ENCODE measurements around the gene PAOX.
"Not testable (repeated sequence)": the region's sequence is repeated elsewhere in the genome, so short reads cannot be mapped to it uniquely, and the experiment has no call there.

PAOX gene

DNA sequence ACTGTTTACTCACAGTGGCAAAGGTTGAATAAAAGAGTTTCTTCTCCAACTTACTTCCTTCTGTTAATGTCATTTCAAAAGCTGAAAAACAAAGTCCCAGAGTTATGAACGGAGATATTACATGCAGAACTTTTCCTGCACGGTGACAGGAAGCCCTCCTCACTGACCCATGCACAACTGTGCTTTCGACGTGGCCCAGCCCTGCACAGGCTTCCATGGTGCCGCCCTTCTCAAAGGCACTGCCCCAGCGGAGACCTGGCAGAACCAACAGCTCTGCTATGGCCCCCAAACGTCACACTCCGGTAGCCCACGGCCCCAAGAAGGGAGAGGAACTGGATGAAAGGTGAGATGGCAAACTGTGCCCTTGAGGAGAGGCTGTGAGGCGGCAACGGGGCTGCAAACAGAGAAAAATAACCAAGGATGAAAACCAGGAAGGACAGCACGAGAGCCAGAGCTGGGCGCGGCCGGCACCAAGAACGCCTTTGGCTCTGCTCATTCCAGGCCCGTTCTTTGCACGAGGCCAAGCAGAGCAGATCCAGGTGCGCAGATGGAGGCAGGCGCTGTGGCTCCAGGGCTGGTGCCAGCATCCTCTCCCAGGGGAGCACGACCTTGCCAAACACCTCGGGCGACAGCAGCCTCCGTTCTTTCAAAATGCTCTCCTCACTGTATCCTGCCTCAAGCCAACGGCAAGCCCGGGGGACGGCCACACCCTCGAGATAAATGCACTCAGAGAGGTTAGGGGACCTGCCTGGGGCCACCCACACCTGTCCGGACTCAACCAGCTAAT is 14.2 kb upstream of the PAOX start:
- no peak for DNase-seq (ENCODE audit: low read depth in 2 of 2)

DNA sequence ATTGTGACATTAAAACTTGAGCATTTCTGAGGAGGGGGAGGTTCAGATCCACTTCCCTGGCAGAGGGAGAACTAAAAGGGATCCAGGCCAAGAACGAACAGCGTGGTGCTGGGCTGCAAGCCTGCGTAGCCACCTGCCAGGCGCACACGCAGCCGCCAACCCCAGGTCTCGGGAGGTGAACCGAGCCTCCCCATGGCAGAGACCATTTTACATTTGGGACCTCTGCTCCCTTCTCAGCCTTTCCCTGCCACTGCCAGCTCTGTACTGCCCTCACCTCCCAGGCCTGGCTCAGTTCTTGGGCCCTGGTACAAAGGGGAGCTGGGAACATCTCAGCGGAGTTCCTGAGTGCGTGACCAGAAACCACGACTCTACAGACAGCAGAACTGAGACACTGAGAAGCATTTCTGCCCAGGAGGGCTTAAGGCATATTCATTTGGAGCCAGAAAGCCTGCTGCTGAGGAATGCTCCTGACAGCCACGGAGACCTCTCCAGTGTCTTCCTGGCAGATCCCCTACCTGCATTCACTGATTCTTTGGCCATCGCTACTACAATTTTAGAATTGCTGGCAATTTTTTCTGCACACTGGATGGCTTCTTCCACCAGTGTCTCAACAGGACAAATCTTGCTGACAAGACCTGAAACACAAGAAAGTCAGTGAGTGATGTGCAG is 13.5 kb upstream of the PAOX start:
- DNase-seq (ENCODE audit: low read depth in 2 of 2): no peak

GRCh38 chr10:133366130-133366478 is 13.0 kb upstream of the PAOX start:
- DNase-seq (ENCODE audit: low read depth in 2 of 2): no peak

GRCh38 chr10:133366751-133367150 is 12.3 kb upstream of the PAOX start:
- no peak for DNase-seq (ENCODE audit: low read depth in 2 of 2)

DNA sequence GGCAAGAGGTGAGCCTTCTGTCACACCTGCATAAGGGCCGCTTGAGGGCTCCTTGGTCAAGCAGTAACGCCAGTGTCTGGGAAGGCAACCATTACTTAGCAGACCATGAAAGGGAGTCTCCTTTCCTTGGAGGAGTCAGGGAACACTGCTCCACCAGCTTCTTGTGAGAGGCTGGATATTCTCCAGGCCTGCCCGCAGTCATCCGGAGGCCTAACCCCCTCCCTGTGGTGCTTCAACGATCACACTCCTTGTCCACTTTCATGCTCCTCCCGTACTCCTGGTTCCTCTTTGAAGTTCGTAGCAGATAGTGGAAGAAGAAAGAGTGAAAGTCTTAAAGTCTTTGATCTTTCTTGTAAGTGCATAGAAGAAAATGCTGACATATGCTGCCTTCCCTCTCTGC is 11.6 kb upstream of the PAOX start:
- DNase-seq (ENCODE audit: low read depth in 2 of 2): not testable (repeated sequence)

DNA sequence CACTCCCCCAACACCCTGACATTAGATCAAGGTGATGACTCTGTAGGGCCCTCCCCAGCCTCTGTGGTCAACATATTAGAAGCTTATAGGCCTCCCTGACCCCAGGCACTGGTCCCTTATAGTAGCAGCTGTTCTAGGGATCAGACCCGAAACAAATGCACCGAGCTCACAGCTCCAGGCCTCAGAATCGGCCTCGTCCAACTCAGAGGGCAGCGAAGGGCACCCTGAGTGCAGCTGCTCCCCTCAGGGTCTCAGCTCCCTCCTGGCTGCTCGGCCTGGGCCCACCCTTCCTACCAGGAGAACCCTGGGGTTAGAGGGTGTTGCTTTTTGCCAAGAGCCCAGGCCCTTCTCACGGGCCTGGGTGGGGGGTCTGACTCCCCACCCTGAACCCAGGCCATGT is 10.9 kb upstream of the PAOX start:
- DNase-seq (ENCODE audit: low read depth in 2 of 2): no peak

DNA sequence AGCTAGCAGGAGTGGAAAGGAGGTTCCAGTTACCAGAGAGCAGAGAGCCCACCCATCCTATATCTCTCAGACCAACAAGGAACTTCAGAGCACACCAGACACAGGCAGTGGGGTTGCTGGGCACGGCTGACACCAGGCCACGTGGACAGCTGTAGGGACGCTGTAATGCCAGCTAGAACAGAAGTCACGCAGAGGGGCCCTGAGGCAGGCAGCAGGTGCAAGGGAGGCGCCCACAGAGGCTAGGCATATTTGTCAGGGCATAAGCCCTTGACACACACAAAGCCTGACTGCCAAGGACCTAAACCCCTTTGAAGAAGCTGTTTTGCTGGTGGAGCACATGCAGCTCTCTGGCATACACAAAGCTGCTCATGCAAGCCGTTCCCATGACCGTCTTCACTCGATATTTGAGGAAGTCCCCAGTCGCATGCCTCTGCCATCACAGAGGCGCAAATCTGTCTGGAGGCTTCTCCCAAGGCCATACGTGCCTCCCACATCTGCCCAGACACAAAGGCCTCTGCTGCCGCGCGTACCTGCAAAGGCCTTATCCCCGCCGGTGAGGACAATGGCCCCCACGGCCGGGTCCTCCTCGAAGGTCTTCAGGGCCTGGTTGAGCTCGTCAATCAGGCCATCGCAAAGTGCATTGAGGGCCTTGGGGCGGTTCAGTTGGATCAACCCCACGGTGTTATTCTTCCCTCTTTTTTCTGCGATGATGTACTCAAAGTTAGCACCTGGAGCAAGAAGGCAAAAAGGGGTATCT is 8.9 kb upstream of the PAOX start:
- no peak for DNase-seq (ENCODE audit: low read depth in 2 of 2)

- no peak for DNase-seq (ENCODE audit: low read depth in 2 of 2)
Measured at GRCh38 chr10:133372507-133372906, 6.6 kb upstream of the PAOX start.

DNA sequence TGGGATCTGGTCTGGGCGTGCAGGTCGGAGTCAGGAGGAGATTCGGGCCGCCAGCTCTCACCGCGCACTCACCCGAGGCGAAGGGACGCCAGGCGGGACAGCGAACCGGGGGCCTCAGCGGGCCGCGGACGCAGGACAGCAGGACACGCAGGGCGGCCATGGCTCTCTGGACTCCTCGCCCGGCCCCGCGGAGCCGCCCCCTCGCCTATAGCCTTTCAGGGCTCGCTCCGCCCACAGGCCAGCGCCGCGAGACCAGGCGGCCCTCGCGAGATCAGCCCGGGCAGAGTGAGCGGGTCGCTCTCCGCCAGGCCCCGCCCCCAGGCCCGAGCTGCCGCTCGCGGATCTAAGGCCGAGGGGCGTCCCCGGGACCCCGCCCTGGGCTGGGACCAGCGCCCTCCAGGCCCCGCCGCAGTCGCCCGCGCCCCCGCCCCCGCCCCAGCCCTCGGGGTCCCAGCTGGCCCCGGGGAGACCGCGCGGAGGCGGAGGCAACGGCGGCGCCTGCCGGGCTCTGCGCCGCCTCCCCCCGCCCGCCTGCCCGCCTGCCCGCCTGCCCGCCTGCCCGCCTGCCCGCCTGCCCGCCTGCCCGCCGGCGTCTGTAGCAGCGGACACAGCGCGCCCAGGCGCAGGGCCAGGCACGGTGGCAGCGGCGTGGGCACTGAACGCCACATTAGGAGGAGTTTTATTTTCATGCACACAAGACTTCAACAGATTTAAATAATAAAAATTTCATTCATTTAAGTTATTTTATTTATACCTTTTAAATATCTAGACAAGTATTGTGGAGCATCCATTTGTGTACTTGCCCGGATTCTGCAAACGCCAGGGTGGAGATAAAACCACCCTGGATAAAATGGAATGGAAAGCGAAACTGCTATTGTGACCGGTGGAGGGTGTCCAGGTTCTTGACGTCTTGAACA is 5.6 kb upstream of the PAOX start, which contains the start of gene ECHS1:
TSS of gene ECHS1 (minus strand) at position 181 of the 917 bp plus-strand sequence. CDS start at position 160, 21 bp downstream.
- peak; percentile 74 to 78 for DNase-seq (ENCODE audit: low read depth in 2 of 2)

- DNase-seq (ENCODE audit: low read depth in 2 of 2): no peak
Measured at GRCh38 chr10:133375357-133376115, 3.5 kb upstream of the PAOX start.

GRCh38 chr10:133376183-133376582 is 2.9 kb upstream of the PAOX start:
- DNase-seq (ENCODE audit: low read depth in 2 of 2): not testable (repeated sequence)

- no peak for DNase-seq (ENCODE audit: low read depth in 2 of 2)
Measured at GRCh38 chr10:133377025-133377817, 1.8 kb upstream of the PAOX start.

DNA sequence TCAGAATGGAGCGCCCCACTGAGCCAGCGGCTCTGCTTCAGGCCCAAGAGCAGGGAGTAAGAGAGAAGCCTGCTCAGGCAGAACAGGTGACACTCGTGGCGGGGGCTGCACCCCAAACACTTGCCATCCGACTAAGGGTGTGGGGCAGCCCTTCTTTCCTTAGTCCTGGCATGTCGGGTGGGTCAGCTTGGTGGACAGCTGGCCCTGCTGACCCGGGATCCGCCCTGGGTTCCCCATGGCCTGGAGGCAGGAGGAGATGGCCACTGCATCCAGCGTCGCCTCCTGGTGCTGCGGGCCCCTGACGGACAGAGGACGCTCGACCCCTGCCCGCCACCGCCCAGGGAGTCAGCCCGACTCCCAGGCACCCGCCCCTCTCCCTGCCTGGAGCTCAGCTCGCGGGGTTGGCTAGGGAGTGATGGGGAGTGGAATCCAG is 1.2 kb upstream of the PAOX start:
- DNase-seq (ENCODE audit: low read depth in 2 of 2): no peak

GRCh38 chr10:133378251-133379096 is 588 bp upstream of the PAOX start:
- DNase-seq (ENCODE audit: low read depth in 2 of 2): peak in 1 of 2 experiments; percentile 11

GRCh38 chr10:133379801-133380666 is 972 bp downstream of the PAOX start:
- no peak for DNase-seq (ENCODE audit: low read depth in 2 of 2)

DNA sequence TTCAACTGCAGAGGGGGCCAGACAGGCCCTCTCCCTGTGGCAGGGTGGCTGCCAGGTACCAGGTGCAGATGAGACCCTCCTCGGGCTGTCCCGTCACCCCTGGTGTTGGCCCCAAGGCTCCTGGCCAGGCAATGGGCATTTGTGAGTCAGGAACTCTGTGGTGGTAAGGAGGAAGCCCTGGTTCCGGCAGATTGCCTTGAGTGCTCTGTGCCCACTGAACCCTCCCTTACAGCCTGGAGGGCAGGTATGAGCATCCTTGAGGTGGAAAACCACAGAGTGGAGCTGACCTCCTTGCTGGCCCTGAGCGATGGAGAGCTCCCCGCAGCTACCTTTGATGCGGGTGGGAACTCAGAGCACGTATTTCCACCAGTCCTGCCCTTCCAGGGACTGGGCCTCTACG is 2.0 kb downstream of the PAOX start:
- no peak for DNase-seq (ENCODE audit: low read depth in 2 of 2)

DNA sequence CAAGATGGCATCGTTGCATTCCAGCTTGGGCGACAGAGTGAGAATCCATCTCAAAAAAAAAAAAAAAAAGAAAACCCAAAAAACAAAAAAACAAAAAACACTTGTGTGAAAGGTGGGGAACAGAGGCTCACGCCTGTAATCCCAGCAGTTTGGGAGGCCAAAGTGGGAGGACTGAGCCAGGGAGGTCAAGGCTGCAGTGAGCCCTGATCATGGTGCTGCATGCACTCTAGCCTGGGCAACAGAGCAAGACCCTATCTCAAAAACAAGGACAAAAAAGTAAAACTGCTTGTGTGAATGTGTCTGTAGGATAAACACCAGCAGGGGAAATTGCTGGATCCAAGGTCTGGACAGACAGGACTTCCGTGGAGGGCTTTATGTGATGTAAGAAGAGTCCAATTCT is 4.5 kb downstream of the PAOX start:
- no peak for DNase-seq (ENCODE audit: low read depth in 2 of 2)

DNA sequence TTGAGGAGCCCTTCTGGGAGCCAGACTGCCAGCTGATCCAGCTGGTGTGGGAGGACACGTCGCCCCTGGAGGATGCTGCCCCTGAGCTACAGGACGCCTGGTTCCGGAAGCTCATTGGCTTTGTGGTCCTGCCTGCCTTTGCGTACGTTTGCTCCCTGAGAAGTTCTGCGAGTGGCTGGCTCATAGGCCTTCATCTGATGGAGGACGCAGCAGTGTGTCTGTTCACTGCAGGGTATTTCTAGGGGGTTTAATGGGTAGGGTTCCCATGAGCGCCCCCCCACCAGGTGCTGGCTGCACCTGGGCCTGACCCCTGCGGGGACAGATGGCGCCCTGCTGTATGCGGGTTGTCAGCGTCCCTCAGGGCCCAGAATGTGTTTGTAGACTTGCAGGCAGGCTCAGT is 5.0 kb downstream of the PAOX start:
- no peak for DNase-seq (ENCODE audit: low read depth in 2 of 2)

Data from fibroblast of skin of left quadriceps (primary cell).